ENCODE results near the gene MAP3K3. TPM values are rescaled to one million over a fixed set of nuclear protein-coding genes. Genes with fewer than 3 reads are reported as not detected.

Gene MAP3K3
- polyA plus RNA-seq, 1 donor from 2014 or later = 16.6 TPM

- Histone ChIP-seq H3K9me2 (ENCODE audit: insufficient read depth, low read length) (no peaks in the 10 kb centered on the region), H3K36me3 (ENCODE audit: insufficient read depth, low read length) (no peaks in the 10 kb centered on the region), H3K4me3 (ENCODE audit: low read length) (no peak overlapping the region), H3K9ac (ENCODE audit: low read length) (no peak overlapping the region), H3K27ac (ENCODE audit: low read length) (no peak overlapping the region), H3K9me3 (ENCODE audit: low read length) (no peaks in the 10 kb centered on the region), H3K79me2 (replicated peaks; ENCODE audit: insufficient read depth, low read length) (peaks cover 2% of the 10 kb centered on the region), H3K4me2 (ENCODE audit: low read length) (no peak overlapping the region), H4K20me1 (ENCODE audit: insufficient read depth) (no peaks in the 10 kb centered on the region), H2AFZ (ENCODE audit: low read depth, low read length) (no peak overlapping the region), H3K27me3 (ENCODE audit: insufficient read depth, low read depth, low read length) (no peaks in the 10 kb centered on the region), H3F3A (ENCODE audit: insufficient read depth, low read length, poor library complexity, severe bottlenecking) (no peaks in the 10 kb centered on the region)
- TF ChIP-seq RAD21 (conservative IDR thresholded peaks at IDR 0.05) (no peak), CTCF (IDR thresholded peaks at IDR 0.05; ENCODE audit: poor library complexity, severe bottlenecking) (no peak)
Measured at GRCh38 chr17:63705657-63706056, 83.4 kb downstream of the MAP3K3 start.

GRCh38 chr17:63706336-63707082 is 84.3 kb downstream of the MAP3K3 start:
- H2AFZ ChIP-seq (ENCODE audit: low read depth, low read length) = no peak overlapping the region
- H3K9me3 ChIP-seq (ENCODE audit: low read length) = no peaks in the 10 kb centered on the region
- H3K9ac ChIP-seq (ENCODE audit: low read length) = no peak overlapping the region
- no peaks in the 10 kb centered on the region for H4K20me1 ChIP-seq (ENCODE audit: insufficient read depth)
- no peaks in the 10 kb centered on the region for H3K27me3 ChIP-seq (ENCODE audit: insufficient read depth, low read depth, low read length)
- no peaks in the 10 kb centered on the region for H3F3A ChIP-seq (ENCODE audit: insufficient read depth, low read length, poor library complexity, severe bottlenecking)
- TF ChIP-seq SMC3 (conservative IDR thresholded peaks at IDR 0.05; ENCODE audit: poor library complexity) = no peak
- no peak for TF ChIP-seq REST (IDR thresholded peaks at IDR 0.05; ENCODE audit: borderline replicate concordance)
- TF ChIP-seq RAD21 (conservative IDR thresholded peaks at IDR 0.05) = no peak
- H3K79me2 ChIP-seq (replicated peaks; ENCODE audit: insufficient read depth, low read length) = no peaks in the 10 kb centered on the region
- no peak overlapping the region for H3K4me3 ChIP-seq (ENCODE audit: low read length)
- H3K9me2 ChIP-seq (ENCODE audit: insufficient read depth, low read length) = no peaks in the 10 kb centered on the region
- H3K36me3 ChIP-seq (ENCODE audit: insufficient read depth, low read length) = no peaks in the 10 kb centered on the region
- no peak overlapping the region for H3K27ac ChIP-seq (ENCODE audit: low read length)
- H3K4me2 ChIP-seq (ENCODE audit: low read length) = no peak overlapping the region

GRCh38 chr17:63707151-63707550 is 84.9 kb downstream of the MAP3K3 start:
- Histone ChIP-seq H3K36me3 (ENCODE audit: insufficient read depth, low read length) (no peaks in the 10 kb centered on the region), H2AFZ (ENCODE audit: low read depth, low read length) (no peak overlapping the region), H3K4me2 (ENCODE audit: low read length) (no peak overlapping the region)

More at GRCh38 chr17:63707151-63707550, 84.9 kb downstream of the MAP3K3 start:
- H3K27ac ChIP-seq (ENCODE audit: low read length) = no peak overlapping the region
- no peak overlapping the region for H3K9ac ChIP-seq (ENCODE audit: low read length)
- no peak overlapping the region for H3K4me3 ChIP-seq (ENCODE audit: low read length)
- no peaks in the 10 kb centered on the region for H3K79me2 ChIP-seq (replicated peaks; ENCODE audit: insufficient read depth, low read length)
- no peaks in the 10 kb centered on the region for H3K9me3 ChIP-seq (ENCODE audit: low read length)
- H3F3A ChIP-seq (ENCODE audit: insufficient read depth, low read length, poor library complexity, severe bottlenecking) = no peaks in the 10 kb centered on the region
- no peak for TF ChIP-seq RAD21 (conservative IDR thresholded peaks at IDR 0.05)
- no peak for TF ChIP-seq POLR2AphosphoS5 (IDR thresholded peaks at IDR 0.05)
- TF ChIP-seq MXI1 (conservative IDR thresholded peaks at IDR 0.05; ENCODE audit: poor library complexity, severe bottlenecking) = no peak
- TF ChIP-seq EP300 (conservative IDR thresholded peaks at IDR 0.05; ENCODE audit: poor library complexity, severe bottlenecking) = no peak
- TF ChIP-seq REST (IDR thresholded peaks at IDR 0.05; ENCODE audit: borderline replicate concordance) = no peak
- no peak for TF ChIP-seq CTCF (IDR thresholded peaks at IDR 0.05; ENCODE audit: poor library complexity, severe bottlenecking)
- TF ChIP-seq SMC3 (conservative IDR thresholded peaks at IDR 0.05; ENCODE audit: poor library complexity) = no peak
- no peak for TF ChIP-seq EZH2 (IDR thresholded peaks at IDR 0.05; ENCODE audit: borderline replicate concordance, insufficient read depth, low read length, poor library complexity, severe bottlenecking)
- TF ChIP-seq TAF1 (IDR thresholded peaks at IDR 0.05; ENCODE audit: low read depth) = no peak
- H4K20me1 ChIP-seq (ENCODE audit: insufficient read depth) = no peaks in the 10 kb centered on the region
- no peaks in the 10 kb centered on the region for H3K27me3 ChIP-seq (ENCODE audit: insufficient read depth, low read depth, low read length)
- no peaks in the 10 kb centered on the region for H3K9me2 ChIP-seq (ENCODE audit: insufficient read depth, low read length)
